Measurements from ENCODE around the gene SAMMSON. TPM values are rescaled to one million over a fixed set of nuclear protein-coding genes. Genes with fewer than 3 reads are reported as not detected.

SAMMSON gene
- total and polyA plus RNA-seq, 10 of the 15 experiments (the other 5 are each of a cell fraction or from before 2014, with no cell fraction given), result not detected

GRCh38 chr3:70064194-70064779 lies 64.8 kb downstream of the SAMMSON start (continued):
- TF ChIP-seq IRF3 (IDR thresholded peaks at IDR 0.05), result no peak
- TF ChIP-seq RB1 (IDR thresholded peaks at IDR 0.05; ENCODE audit: borderline replicate concordance), result no peak
- TF ChIP-seq, protein P1, sequence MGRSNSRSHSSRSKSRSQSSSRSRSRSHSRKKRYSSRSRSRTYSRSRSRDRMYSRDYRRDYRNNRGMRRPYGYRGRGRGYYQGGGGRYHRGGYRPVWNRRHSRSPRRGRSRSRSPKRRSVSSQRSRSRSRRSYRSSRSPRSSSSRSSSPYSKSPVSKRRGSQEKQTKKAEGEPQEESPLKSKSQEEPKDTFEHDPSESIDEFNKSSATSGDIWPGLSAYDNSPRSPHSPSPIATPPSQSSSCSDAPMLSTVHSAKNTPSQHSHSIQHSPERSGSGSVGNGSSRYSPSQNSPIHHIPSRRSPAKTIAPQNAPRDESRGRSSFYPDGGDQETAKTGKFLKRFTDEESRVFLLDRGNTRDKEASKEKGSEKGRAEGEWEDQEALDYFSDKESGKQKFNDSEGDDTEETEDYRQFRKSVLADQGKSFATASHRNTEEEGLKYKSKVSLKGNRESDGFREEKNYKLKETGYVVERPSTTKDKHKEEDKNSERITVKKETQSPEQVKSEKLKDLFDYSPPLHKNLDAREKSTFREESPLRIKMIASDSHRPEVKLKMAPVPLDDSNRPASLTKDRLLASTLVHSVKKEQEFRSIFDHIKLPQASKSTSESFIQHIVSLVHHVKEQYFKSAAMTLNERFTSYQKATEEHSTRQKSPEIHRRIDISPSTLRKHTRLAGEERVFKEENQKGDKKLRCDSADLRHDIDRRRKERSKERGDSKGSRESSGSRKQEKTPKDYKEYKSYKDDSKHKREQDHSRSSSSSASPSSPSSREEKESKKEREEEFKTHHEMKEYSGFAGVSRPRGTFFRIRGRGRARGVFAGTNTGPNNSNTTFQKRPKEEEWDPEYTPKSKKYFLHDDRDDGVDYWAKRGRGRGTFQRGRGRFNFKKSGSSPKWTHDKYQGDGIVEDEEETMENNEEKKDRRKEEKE (IDR thresholded peaks at IDR 0.05), result no peak
- TF ChIP-seq DPF2 (IDR thresholded peaks at IDR 0.05), result no peak
- TF ChIP-seq SPI1 (IDR thresholded peaks at IDR 0.05; ENCODE audit: borderline replicate concordance, insufficient read depth, low read depth, low read length), result no peak
- TF ChIP-seq NRF1 (conservative IDR thresholded peaks at IDR 0.05; ENCODE audit: low read depth, low read length), result no peak
- no peak for TF ChIP-seq PAX8 (IDR thresholded peaks at IDR 0.05)
- no peak for TF ChIP-seq FOXM1 (IDR thresholded peaks at IDR 0.05; ENCODE audit: low read depth, low read length)
- no peak for TF ChIP-seq IKZF1 (conservative IDR thresholded peaks at IDR 0.05)
- TF ChIP-seq SMC3 (IDR thresholded peaks at IDR 0.05; ENCODE audit: borderline replicate concordance, low read length), result peak; percentile 43; the same call in 1 of the 2 replicates
- peak; percentile 52 to 63 (median 63); a peak in 5 of 6 replicates for TF ChIP-seq CTCF (IDR thresholded peaks at IDR 0.05 in 2 of 3, conservative IDR thresholded peaks at IDR 0.05 in 1 of 3; ENCODE audit: control insufficient read depth in 2 of 3, extremely low read depth in 1 of 3, insufficient read depth in 1 of 3, low read depth in 3 of 3, low read length in 3 of 3)

All from GM12878 (cell line).